GM13977 (cell line): ENCODE results near the gene CSF3.

Source experiments
- DNase-seq: peaks from one replicate; pipeline ENCODE4 v3.0.0; 2012; ENCODE audit warnings: low spot score
- CTCF ChIP-seq: IDR thresholded peaks from 2 replicates; pipeline ENCODE4 v1.5.1; 2012; ENCODE audit warnings: mild to moderate bottlenecking, control low read depth; ENCODE audit not compliant: insufficient read depth; ENCODE audit errors: extremely low read depth, missing control alignments
- in situ Hi-C: fragments of 300-500 bp; cut with MboI; formaldehyde crosslinking; loops from one replicate; pipeline ENCODE4 v1.12.0; 2022; ENCODE audit warnings: low sequenced_read_pairs, low pct_unique_long_range_greater_than_20kb, mixed read lengths, inconsistent platforms; ENCODE audit not compliant: unreplicated experiment

CSF3 gene

GRCh38 chr17:40038882-40039513, 23.8 kb downstream of the CSF3 start:
- in situ Hi-C loops = no loop called here
- no peak for DNase-seq
- peak; percentile 44 for TF ChIP-seq CTCF

GRCh38 chr17:40041196-40041595, 26.0 kb downstream of the CSF3 start:
- DNase-seq = no peak
- TF ChIP-seq CTCF = no peak
- in situ Hi-C loops = no loop called here

- in situ Hi-C loops = no loop called here
Measured at GRCh38 chr17:40056379-40057015, 41.3 kb downstream of the CSF3 start.

GRCh38 chr17:40058186-40058784, 43.0 kb downstream of the CSF3 start:
- in situ Hi-C loops = no loop called here
- DNase-seq = no peak
- no peak for TF ChIP-seq CTCF

More at GRCh38 chr17:40056379-40057015, 41.3 kb downstream of the CSF3 start:
- TF ChIP-seq CTCF = no peak
- no peak for DNase-seq

- in situ Hi-C loops = no loop called here
- DNase-seq = no peak
- TF ChIP-seq CTCF = no peak
Measured at GRCh38 chr17:40058865-40059264, 43.6 kb downstream of the CSF3 start.

GRCh38 chr17:40059729-40060475, 44.7 kb downstream of the CSF3 start:
- DNase-seq = no peak
- TF ChIP-seq CTCF = no peak
- in situ Hi-C loops = no loop called here
